Ishikawa (cell line): Measurements from ENCODE around the gene TMA16.

ENCODE experiments used
- CEBPB ChIP-seq: IDR thresholded peaks from 2 replicates; pipeline ENCODE4 v1.6.1; 2012
- CREB1 ChIP-seq: IDR thresholded peaks from 2 replicates; pipeline ENCODE4 v1.6.1; 2012; ENCODE audit warnings: low read depth
- EGR1 ChIP-seq: IDR thresholded peaks from 2 replicates; pipeline ENCODE4 v1.6.1; 2012
- EP300 ChIP-seq: IDR thresholded peaks from 2 replicates; pipeline ENCODE4 v1.6.1; 2012; ENCODE audit warnings: borderline replicate concordance
- FOXM1 ChIP-seq: IDR thresholded peaks from 2 replicates; pipeline ENCODE4 v1.6.1; 2012; ENCODE audit warnings: low read depth, borderline replicate concordance
- NFIC ChIP-seq: IDR thresholded peaks from 2 replicates; pipeline ENCODE4 v1.6.1; 2012
- RAD21 ChIP-seq: IDR thresholded peaks from 2 replicates; pipeline ENCODE4 v1.6.1; 2012; ENCODE audit warnings: low read depth
- REST ChIP-seq: IDR thresholded peaks from 2 replicates; pipeline ENCODE4 v1.6.1; 2012; ENCODE audit warnings: low read depth, mild to moderate bottlenecking
- TAF1 ChIP-seq: IDR thresholded peaks from 2 replicates; pipeline ENCODE4 v1.6.1; 2012; ENCODE audit warnings: low read depth, mild to moderate bottlenecking
- TCF12 ChIP-seq: IDR thresholded peaks from 2 replicates; pipeline ENCODE4 v1.6.1; 2012; ENCODE audit warnings: low read depth
- TEAD4 ChIP-seq: IDR thresholded peaks from 2 replicates; pipeline ENCODE4 v1.6.1; 2012
- USF1 ChIP-seq: IDR thresholded peaks from 2 replicates; pipeline ENCODE4 v1.6.1; 2012
- YY1 ChIP-seq: IDR thresholded peaks from 2 replicates; pipeline ENCODE4 v1.6.1; 2012; ENCODE audit warnings: low read depth
- ZBTB7A ChIP-seq: IDR thresholded peaks from 2 replicates; pipeline ENCODE4 v1.6.1; 2012; ENCODE audit warnings: low read depth
- TF ChIP-seq, protein P1 (sequence below): IDR thresholded peaks from 2 replicates; pipeline ENCODE4 v1.6.1; 2012

TMA16 gene

DNA sequence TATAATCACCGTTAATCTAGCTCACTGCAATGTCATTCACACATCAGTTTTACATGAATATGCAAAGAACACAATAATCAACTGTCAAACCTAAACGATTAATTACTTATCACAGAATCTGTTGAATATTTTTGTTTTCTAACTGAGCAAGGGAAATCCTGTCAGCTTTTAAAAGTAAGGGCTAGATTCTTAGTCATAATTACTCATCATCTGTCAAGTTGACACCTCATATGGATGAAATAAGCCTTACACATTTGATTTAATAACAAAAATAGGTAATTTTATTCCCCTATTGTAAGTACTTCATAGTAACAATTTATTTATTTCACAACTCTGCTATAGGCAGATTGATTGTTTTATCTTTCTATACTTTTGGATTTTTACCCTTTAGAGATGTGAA, 32.7 kb downstream of the TMA16 start:
- no peak for TF ChIP-seq TAF1

DNA sequence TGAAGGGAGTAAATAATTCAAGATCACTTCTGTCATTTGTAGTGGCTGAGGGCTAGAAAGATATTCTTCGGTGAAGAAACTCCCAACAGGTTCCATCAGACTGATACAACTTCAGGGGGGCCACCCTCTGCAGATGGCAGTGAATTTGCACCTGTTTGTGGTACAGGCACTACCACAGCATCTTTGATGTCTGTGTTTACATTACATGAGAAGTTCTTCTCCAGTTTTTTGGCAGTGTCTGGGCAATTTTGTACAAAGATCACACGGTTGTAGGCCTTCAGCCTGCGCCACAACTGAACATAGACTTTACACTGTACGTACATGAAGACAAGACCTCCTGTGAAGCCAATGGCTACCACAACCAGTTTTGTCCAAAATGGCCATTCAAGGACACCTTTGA, 34.2 kb downstream of the TMA16 start:
- TF ChIP-seq RAD21 (no peak), USF1 (no peak), ZBTB7A (no peak), NFIC (no peak), TAF1 (no peak), EP300 (no peak), FOXM1 (no peak), REST (no peak), TEAD4 (no peak)
- TF ChIP-seq, protein P1, sequence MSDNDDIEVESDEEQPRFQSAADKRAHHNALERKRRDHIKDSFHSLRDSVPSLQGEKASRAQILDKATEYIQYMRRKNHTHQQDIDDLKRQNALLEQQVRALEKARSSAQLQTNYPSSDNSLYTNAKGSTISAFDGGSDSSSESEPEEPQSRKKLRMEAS = no peak

GRCh38 chr4:163534056-163534455, 39.6 kb downstream of the TMA16 start:
- TF ChIP-seq FOXM1 (no peak), EP300 (no peak), USF1 (no peak), EGR1 (no peak), YY1 (no peak)

DNA sequence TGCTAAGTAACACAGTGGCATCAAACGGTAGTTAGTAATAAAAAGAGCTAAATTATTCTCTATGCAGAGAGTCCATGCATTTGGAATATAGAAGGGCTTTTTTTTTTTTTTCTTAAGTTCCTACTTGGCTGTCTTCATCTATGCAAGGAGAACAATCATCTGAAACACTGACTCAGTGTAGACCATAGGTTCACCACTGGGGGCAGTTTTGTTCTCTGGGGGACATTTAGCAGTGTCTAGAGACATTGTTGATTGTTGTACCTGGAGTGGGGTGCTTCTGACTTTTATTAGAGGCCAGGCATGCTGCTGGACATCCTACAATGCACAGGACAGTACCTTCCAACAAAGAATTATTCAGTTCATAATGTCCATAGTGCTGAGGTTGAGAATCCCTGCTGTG, 41.2 kb downstream of the TMA16 start:
- TF ChIP-seq CEBPB = no peak
- TF ChIP-seq TAF1 = no peak
- no peak for TF ChIP-seq TEAD4
- TF ChIP-seq NFIC = no peak
- no peak for TF ChIP-seq USF1
- TF ChIP-seq, protein P1 = no peak
- TF ChIP-seq ZBTB7A = no peak
- TF ChIP-seq FOXM1 = no peak
- no peak for TF ChIP-seq EP300
- TF ChIP-seq YY1 = no peak
- TF ChIP-seq EGR1 = no peak
- no peak for TF ChIP-seq REST
- no peak for TF ChIP-seq CREB1
- no peak for TF ChIP-seq TCF12
- TF ChIP-seq RAD21 = no peak

DNA sequence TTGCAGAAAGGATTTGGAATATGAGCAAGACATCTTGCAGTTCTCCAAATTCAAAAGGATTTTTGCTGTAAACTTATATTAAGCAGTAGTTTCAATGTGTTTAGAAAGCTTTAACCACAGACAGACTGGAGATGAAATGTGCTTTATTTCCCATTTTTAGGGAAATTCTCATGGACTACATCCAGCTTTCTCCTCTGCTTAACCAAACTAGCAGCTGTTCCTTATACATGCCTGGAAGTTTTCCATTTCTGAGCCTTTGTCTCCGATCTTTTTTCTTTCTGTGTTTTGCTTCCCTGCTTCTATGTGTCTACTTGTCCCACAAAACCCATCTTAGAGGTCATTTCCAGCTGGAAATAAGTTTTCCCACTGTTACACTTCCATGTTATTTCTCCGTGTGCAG, 41.6 kb downstream of the TMA16 start:
- TF ChIP-seq CREB1 (no peak), TEAD4 (no peak), RAD21 (no peak), ZBTB7A (no peak), NFIC (no peak), TAF1 (no peak), YY1 (no peak), USF1 (no peak), REST (no peak), CEBPB (no peak)
- TF ChIP-seq, protein P1 = no peak
